ENCODE measurements around the gene CACNA2D4.

The CACNA2D4 gene

GRCh38 chr12:1870998-1871917, 47.2 kb downstream of the CACNA2D4 start:
- peaks cover 6 to 8% of the 10 kb centered on the region in 2 donors for H3K27me3 ChIP-seq (ENCODE audit: control insufficient read depth in 1 of 2, insufficient read depth in 2 of 2, low read length in 2 of 2)
- H3K9ac ChIP-seq (ENCODE audit: low read depth in 1 of 2, low read length in 2 of 2): no peak overlapping the region
- no peaks in the 10 kb centered on the region for H3K36me3 ChIP-seq (ENCODE audit: control insufficient read depth in 1 of 2, insufficient read depth in 2 of 2, low read length in 2 of 2)
- H3K4me1 ChIP-seq (ENCODE audit: control insufficient read depth in 1 of 2, insufficient read depth in 2 of 2, low read length in 2 of 2): no peaks in the 10 kb centered on the region
- no peak overlapping the region for H3K27ac ChIP-seq (ENCODE audit: low read depth, low read length)
- peaks cover 3 to 4% of the 10 kb centered on the region in 2 donors for H3K9me3 ChIP-seq (ENCODE audit: control insufficient read depth in 1 of 2, low read length in 2 of 2)
- H3K4me3 ChIP-seq (ENCODE audit: low read depth in 1 of 2, low read length in 2 of 2): no peak overlapping the region

- Histone ChIP-seq H3K9me3 (ENCODE audit: control insufficient read depth in 1 of 2, low read length in 2 of 2) (peaks cover 3 to 4% of the 10 kb centered on the region in 2 donors), H3K4me3 (ENCODE audit: low read depth in 1 of 2, low read length in 2 of 2) (no peak overlapping the region), H3K27me3 (ENCODE audit: control insufficient read depth in 1 of 2, insufficient read depth in 2 of 2, low read length in 2 of 2) (peaks cover 6 to 8% of the 10 kb centered on the region in 2 donors), H3K9ac (ENCODE audit: low read depth in 1 of 2, low read length in 2 of 2) (no peak overlapping the region), H3K27ac (ENCODE audit: low read depth, low read length) (no peak overlapping the region), H3K4me1 (ENCODE audit: control insufficient read depth in 1 of 2, insufficient read depth in 2 of 2, low read length in 2 of 2) (no peaks in the 10 kb centered on the region), H3K36me3 (ENCODE audit: control insufficient read depth in 1 of 2, insufficient read depth in 2 of 2, low read length in 2 of 2) (no peaks in the 10 kb centered on the region)
Observed at GRCh38 chr12:1870086-1870485, 48.4 kb downstream of the CACNA2D4 start.

- H3K9ac ChIP-seq (ENCODE audit: low read depth in 1 of 2, low read length in 2 of 2): no peak overlapping the region
- no peak overlapping the region for H3K27ac ChIP-seq (ENCODE audit: low read depth, low read length)
- H3K9me3 ChIP-seq (ENCODE audit: control insufficient read depth in 1 of 2, low read length in 2 of 2): peaks cover 3 to 4% of the 10 kb centered on the region in 2 donors
- H3K27me3 ChIP-seq (ENCODE audit: control insufficient read depth in 1 of 2, insufficient read depth in 2 of 2, low read length in 2 of 2): peaks cover 6% of the 10 kb centered on the region in 2 donors
- no peaks in the 10 kb centered on the region for H3K36me3 ChIP-seq (ENCODE audit: control insufficient read depth in 1 of 2, insufficient read depth in 2 of 2, low read length in 2 of 2)
- no peaks in the 10 kb centered on the region for H3K4me1 ChIP-seq (ENCODE audit: control insufficient read depth in 1 of 2, insufficient read depth in 2 of 2, low read length in 2 of 2)
- no peak overlapping the region for H3K4me3 ChIP-seq (ENCODE audit: low read depth in 1 of 2, low read length in 2 of 2)
Observed at GRCh38 chr12:1869145-1869544, 49.3 kb downstream of the CACNA2D4 start.

- H3K36me3 ChIP-seq (ENCODE audit: control insufficient read depth in 1 of 2, insufficient read depth in 2 of 2, low read length in 2 of 2): no peaks in the 10 kb centered on the region
Observed at GRCh38 chr12:1865284-1865866, 53.1 kb downstream of the CACNA2D4 start.

GRCh38 chr12:1864867-1865266, 53.6 kb downstream of the CACNA2D4 start:
- Histone ChIP-seq H3K4me1 (ENCODE audit: control insufficient read depth in 1 of 2, insufficient read depth in 2 of 2, low read length in 2 of 2) (no peaks in the 10 kb centered on the region), H3K36me3 (ENCODE audit: control insufficient read depth in 1 of 2, insufficient read depth in 2 of 2, low read length in 2 of 2) (no peaks in the 10 kb centered on the region), H3K27me3 (ENCODE audit: control insufficient read depth in 1 of 2, insufficient read depth in 2 of 2, low read length in 2 of 2) (peaks cover 3 to 5% of the 10 kb centered on the region in 2 donors), H3K27ac (ENCODE audit: low read depth, low read length) (no peak overlapping the region), H3K9me3 (ENCODE audit: control insufficient read depth in 1 of 2, low read length in 2 of 2) (no peaks in the 10 kb centered on the region), H3K9ac (ENCODE audit: low read depth in 1 of 2, low read length in 2 of 2) (no peak overlapping the region), H3K4me3 (ENCODE audit: low read depth in 1 of 2, low read length in 2 of 2) (no peak overlapping the region)

More at GRCh38 chr12:1865284-1865866, 53.1 kb downstream of the CACNA2D4 start:
- Histone ChIP-seq H3K9me3 (ENCODE audit: control insufficient read depth in 1 of 2, low read length in 2 of 2) (no peaks in the 10 kb centered on the region), H3K4me1 (ENCODE audit: control insufficient read depth in 1 of 2, insufficient read depth in 2 of 2, low read length in 2 of 2) (no peaks in the 10 kb centered on the region), H3K4me3 (ENCODE audit: low read depth in 1 of 2, low read length in 2 of 2) (no peak overlapping the region), H3K27ac (ENCODE audit: low read depth, low read length) (no peak overlapping the region), H3K9ac (ENCODE audit: low read depth in 1 of 2, low read length in 2 of 2) (no peak overlapping the region), H3K27me3 (ENCODE audit: control insufficient read depth in 1 of 2, insufficient read depth in 2 of 2, low read length in 2 of 2) (peaks cover 3 to 5% of the 10 kb centered on the region in 2 donors)

GRCh38 chr12:1864456-1864855, 54.0 kb downstream of the CACNA2D4 start:
- Histone ChIP-seq H3K27ac (ENCODE audit: low read depth, low read length) (no peak overlapping the region), H3K9ac (ENCODE audit: low read depth in 1 of 2, low read length in 2 of 2) (no peak overlapping the region), H3K9me3 (ENCODE audit: control insufficient read depth in 1 of 2, low read length in 2 of 2) (no peaks in the 10 kb centered on the region), H3K4me1 (ENCODE audit: control insufficient read depth in 1 of 2, insufficient read depth in 2 of 2, low read length in 2 of 2) (no peaks in the 10 kb centered on the region), H3K36me3 (ENCODE audit: control insufficient read depth in 1 of 2, insufficient read depth in 2 of 2, low read length in 2 of 2) (no peaks in the 10 kb centered on the region), H3K27me3 (ENCODE audit: control insufficient read depth in 1 of 2, insufficient read depth in 2 of 2, low read length in 2 of 2) (peaks cover 3 to 5% of the 10 kb centered on the region in 2 donors), H3K4me3 (ENCODE audit: low read depth in 1 of 2, low read length in 2 of 2) (no peak overlapping the region)

- Histone ChIP-seq H3K9me3 (ENCODE audit: control insufficient read depth in 1 of 2, low read length in 2 of 2) (no peaks in the 10 kb centered on the region), H3K4me3 (ENCODE audit: low read depth in 1 of 2, low read length in 2 of 2) (no peak overlapping the region), H3K4me1 (ENCODE audit: control insufficient read depth in 1 of 2, insufficient read depth in 2 of 2, low read length in 2 of 2) (no peaks in the 10 kb centered on the region), H3K36me3 (ENCODE audit: control insufficient read depth in 1 of 2, insufficient read depth in 2 of 2, low read length in 2 of 2) (no peaks in the 10 kb centered on the region), H3K27ac (ENCODE audit: low read depth, low read length) (no peak overlapping the region), H3K27me3 (ENCODE audit: control insufficient read depth in 1 of 2, insufficient read depth in 2 of 2, low read length in 2 of 2) (peaks cover 3 to 5% of the 10 kb centered on the region in 2 donors), H3K9ac (ENCODE audit: low read depth in 1 of 2, low read length in 2 of 2) (no peak overlapping the region)
Observed at GRCh38 chr12:1863823-1864222, 54.6 kb downstream of the CACNA2D4 start.

GRCh38 chr12:1862973-1863372, 55.5 kb downstream of the CACNA2D4 start:
- Histone ChIP-seq H3K4me3 (ENCODE audit: low read depth in 1 of 2, low read length in 2 of 2) (no peak overlapping the region), H3K36me3 (ENCODE audit: control insufficient read depth in 1 of 2, insufficient read depth in 2 of 2, low read length in 2 of 2) (no peaks in the 10 kb centered on the region), H3K4me1 (ENCODE audit: control insufficient read depth in 1 of 2, insufficient read depth in 2 of 2, low read length in 2 of 2) (no peaks in the 10 kb centered on the region), H3K9ac (ENCODE audit: low read depth in 1 of 2, low read length in 2 of 2) (no peak overlapping the region), H3K9me3 (ENCODE audit: control insufficient read depth in 1 of 2, low read length in 2 of 2) (no peaks in the 10 kb centered on the region), H3K27ac (ENCODE audit: low read depth, low read length) (no peak overlapping the region), H3K27me3 (ENCODE audit: control insufficient read depth in 1 of 2, insufficient read depth in 2 of 2, low read length in 2 of 2) (peaks cover 3 to 5% of the 10 kb centered on the region in 2 donors)

- Histone ChIP-seq H3K27ac (ENCODE audit: low read depth, low read length) (no peak overlapping the region), H3K4me3 (ENCODE audit: low read depth in 1 of 2, low read length in 2 of 2) (no peak overlapping the region), H3K9ac (ENCODE audit: low read depth in 1 of 2, low read length in 2 of 2) (no peak overlapping the region), H3K36me3 (ENCODE audit: control insufficient read depth in 1 of 2, insufficient read depth in 2 of 2, low read length in 2 of 2) (no peaks in the 10 kb centered on the region), H3K9me3 (ENCODE audit: control insufficient read depth in 1 of 2, low read length in 2 of 2) (no peaks in the 10 kb centered on the region), H3K27me3 (ENCODE audit: control insufficient read depth in 1 of 2, insufficient read depth in 2 of 2, low read length in 2 of 2) (peaks cover 0 to 4% of the 10 kb centered on the region in 2 donors), H3K4me1 (ENCODE audit: control insufficient read depth in 1 of 2, insufficient read depth in 2 of 2, low read length in 2 of 2) (no peaks in the 10 kb centered on the region)
Observed at GRCh38 chr12:1859643-1860042, 58.8 kb downstream of the CACNA2D4 start.

- Histone ChIP-seq H3K36me3 (ENCODE audit: control insufficient read depth in 1 of 2, insufficient read depth in 2 of 2, low read length in 2 of 2) (no peaks in the 10 kb centered on the region), H3K9ac (ENCODE audit: low read depth in 1 of 2, low read length in 2 of 2) (no peak overlapping the region), H3K4me1 (ENCODE audit: control insufficient read depth in 1 of 2, insufficient read depth in 2 of 2, low read length in 2 of 2) (no peaks in the 10 kb centered on the region), H3K27ac (ENCODE audit: low read depth, low read length) (no peak overlapping the region), H3K4me3 (ENCODE audit: low read depth in 1 of 2, low read length in 2 of 2) (no peak overlapping the region), H3K27me3 (ENCODE audit: control insufficient read depth in 1 of 2, insufficient read depth in 2 of 2, low read length in 2 of 2) (no peaks in the 10 kb centered on the region), H3K9me3 (ENCODE audit: control insufficient read depth in 1 of 2, low read length in 2 of 2) (no peaks in the 10 kb centered on the region)
Observed at GRCh38 chr12:1858456-1858855, 60.0 kb downstream of the CACNA2D4 start.

All from duodenal mucosa (tissue), 2 donors.